Epithelial cell of proximal tubule (primary cell): ENCODE results near the gene USP51. TPM values are rescaled to one million over a fixed set of nuclear protein-coding genes. Genes with fewer than 3 reads are reported as not detected.
"Not testable (repeated sequence)": the region's sequence is repeated elsewhere in the genome, so short reads cannot be mapped to it uniquely, and the experiment has no call there.

Experiments used
- DNase-seq: peaks from one replicate; pipeline ENCODE4 v3.0.0-alpha.2; 2011; ENCODE audit warnings: low read depth
- H3K4me3 ChIP-seq: 2 replicates; pipeline ENCODE4 v1.5.1; 2011; ENCODE audit warnings: low read depth, mild to moderate bottlenecking, low read length
- CTCF ChIP-seq: conservative IDR thresholded peaks from 2 replicates; pipeline ENCODE4 v1.5.1; 2012; ENCODE audit warnings: low read depth, mild to moderate bottlenecking, low read length
- total RNA-seq: library from RNA; depleted of rRNA; stranded (reverse); fragments of >200 nt; gene quantifications from 2 replicates; pipeline ENCODE4 v1.2.3, GENCODE V29; 2015

USP51 gene
- total RNA-seq, 1 donor from 2014 or later: 1.0 TPM

- no peak overlapping the region for H3K4me3 ChIP-seq
- no peak for TF ChIP-seq CTCF
Observed at GRCh38 chrX:55480390-55481062, 9.1 kb downstream of the USP51 start.

GRCh38 chrX:55479956-55480355 lies 9.7 kb downstream of the USP51 start:
- DNase-seq: not testable (repeated sequence)

More at GRCh38 chrX:55480390-55481062, 9.1 kb downstream of the USP51 start:
- no peak for DNase-seq

GRCh38 chrX:55465791-55466190 lies 23.9 kb downstream of the USP51 start:
- not testable (repeated sequence) for H3K4me3 ChIP-seq, DNase-seq

More at GRCh38 chrX:55479956-55480355, 9.7 kb downstream of the USP51 start:
- H3K4me3 ChIP-seq: not testable (repeated sequence)

GRCh38 chrX:55465108-55465507 lies 24.5 kb downstream of the USP51 start:
- not testable (repeated sequence) for H3K4me3 ChIP-seq, DNase-seq

GRCh38 chrX:55464050-55464449 lies 25.6 kb downstream of the USP51 start:
- H3K4me3 ChIP-seq, DNase-seq: not testable (repeated sequence)

GRCh38 chrX:55459926-55460325 lies 29.7 kb downstream of the USP51 start:
- H3K4me3 ChIP-seq, DNase-seq: not testable (repeated sequence)

- DNase-seq, H3K4me3 ChIP-seq: not testable (repeated sequence)
Observed at GRCh38 chrX:55459426-55459825, 30.2 kb downstream of the USP51 start.

- DNase-seq, H3K4me3 ChIP-seq: not testable (repeated sequence)
Observed at GRCh38 chrX:55455708-55456107, 33.9 kb downstream of the USP51 start.

- peak overlapping the region; percentile 69 for H3K4me3 ChIP-seq
- no peak for DNase-seq
- no peak for TF ChIP-seq CTCF
Observed at GRCh38 chrX:55452833-55453124, 36.9 kb downstream of the USP51 start.

- DNase-seq: no peak
- peak within 1 kb of the TSS; percentile 69 for H3K4me3 ChIP-seq
- TF ChIP-seq CTCF: no peak
Observed at GRCh38 chrX:55451990-55452832, 37.4 kb downstream of the USP51 start, which contains the start of gene MAGEH1. Gene MAGEH1, plus strand, starts transcription at chrX:55452127. Its CDS starts 248 bp downstream, at chrX:55452375.

- TF ChIP-seq CTCF: no peak
- H3K4me3 ChIP-seq: peak overlapping the region; percentile 69
- DNase-seq: no peak
Observed at GRCh38 chrX:55451626-55451989, 38.0 kb downstream of the USP51 start.
